ENCODE results near the gene PPIL6. TPM values are rescaled to one million over a fixed set of nuclear protein-coding genes. Genes with fewer than 3 reads are reported as not detected.
"Not testable (repeated sequence)": the region's sequence is repeated elsewhere in the genome, so short reads cannot be mapped to it uniquely, and the experiment has no call there.

The PPIL6 gene
- total RNA-seq, 1 donor from 2014 or later, result 0.11 TPM

- Histone ChIP-seq H3K27ac (no peak overlapping the region), H3K4me3 (no peak overlapping the region), H3K36me3 (peaks cover 41 to 91% of the 10 kb centered on the region in 2 donors), H3K9me3 (no peaks in the 10 kb centered on the region), H3K27me3 (no peaks in the 10 kb centered on the region), H3K4me1 (peaks cover 0 to 26% of the 10 kb centered on the region in 2 donors)
- no peak for DNase-seq (ENCODE audit: low spot score in 2 of 2)
- intact Hi-C loops (cut with DNase I), result no loop called here
- no peak for TF ChIP-seq CTCF (IDR thresholded peaks at IDR 0.05)
Measured at GRCh38 chr6:109373331-109373730, 67.1 kb downstream of the PPIL6 start.

GRCh38 chr6:109372130-109372529, 68.3 kb downstream of the PPIL6 start:
- Histone ChIP-seq H3K36me3 (peaks cover 40 to 92% of the 10 kb centered on the region in 2 donors), H3K4me1 (peaks cover 0 to 24% of the 10 kb centered on the region in 2 donors), H3K4me3 (no peak overlapping the region), H3K27ac (no peak overlapping the region), H3K9me3 (no peaks in the 10 kb centered on the region), H3K27me3 (no peaks in the 10 kb centered on the region)
- no peak for TF ChIP-seq CTCF (IDR thresholded peaks at IDR 0.05)
- intact Hi-C loops (cut with DNase I), result no loop called here
- no peak for DNase-seq (ENCODE audit: low spot score in 2 of 2)

GRCh38 chr6:109370792-109371191, 69.6 kb downstream of the PPIL6 start:
- H3K36me3 ChIP-seq, result peaks cover 35 to 92% of the 10 kb centered on the region in 2 donors
- no peaks in the 10 kb centered on the region for H3K27me3 ChIP-seq
- TF ChIP-seq CTCF (IDR thresholded peaks at IDR 0.05), result no peak
- DNase-seq (ENCODE audit: low spot score in 2 of 2), result no peak
- intact Hi-C loops (cut with DNase I), result no loop called here
- no peaks in the 10 kb centered on the region for H3K9me3 ChIP-seq
- peaks cover 0 to 24% of the 10 kb centered on the region in 2 donors for H3K4me1 ChIP-seq
- no peak overlapping the region for H3K4me3 ChIP-seq
- no peak overlapping the region for H3K27ac ChIP-seq

- no peaks in the 10 kb centered on the region for H3K27me3 ChIP-seq
- no peaks in the 10 kb centered on the region for H3K9me3 ChIP-seq
- peaks cover 0 to 24% of the 10 kb centered on the region in 2 donors for H3K4me1 ChIP-seq
- intact Hi-C loops (cut with DNase I), result no loop called here
- no peak overlapping the region for H3K27ac ChIP-seq
- no peak overlapping the region for H3K4me3 ChIP-seq
- no peak for DNase-seq (ENCODE audit: low spot score in 2 of 2)
- H3K36me3 ChIP-seq, result peaks cover 34 to 91% of the 10 kb centered on the region in 2 donors
- TF ChIP-seq CTCF (IDR thresholded peaks at IDR 0.05), result no peak
Measured at GRCh38 chr6:109370336-109370735, 70.1 kb downstream of the PPIL6 start.

- TF ChIP-seq CTCF (IDR thresholded peaks at IDR 0.05), result no peak
- no peaks in the 10 kb centered on the region for H3K9me3 ChIP-seq
- intact Hi-C loops (cut with DNase I), result no loop called here
- H3K4me1 ChIP-seq, result peaks cover 0 to 24% of the 10 kb centered on the region in 2 donors
- peaks cover 28 to 89% of the 10 kb centered on the region in 2 donors for H3K36me3 ChIP-seq
- H3K27ac ChIP-seq, result no peak overlapping the region
- no peaks in the 10 kb centered on the region for H3K27me3 ChIP-seq
- H3K4me3 ChIP-seq, result no peak overlapping the region
- no peak for DNase-seq (ENCODE audit: low spot score in 2 of 2)
Measured at GRCh38 chr6:109369728-109370127, 70.7 kb downstream of the PPIL6 start.

GRCh38 chr6:109364382-109365078, 75.9 kb downstream of the PPIL6 start:
- H3K27me3 ChIP-seq; intact Hi-C loops (cut with DNase I); H3K9me3 ChIP-seq; H3K27ac ChIP-seq; DNase-seq (ENCODE audit: low spot score in 2 of 2); H3K4me3 ChIP-seq; H3K4me1 ChIP-seq: not testable (repeated sequence)
- peaks cover 32 to 82% of the 10 kb centered on the region in 2 donors for H3K36me3 ChIP-seq

Measured in ascending aorta (tissue), 2 donors.